BJ (cell line): Measurements from ENCODE around the gene MSL1. TPM values are rescaled to one million over a fixed set of nuclear protein-coding genes. Genes with fewer than 3 reads are reported as not detected.

Experiments
- CTCF ChIA-PET: fragments of 350-600 bp; formaldehyde crosslinking; extraction: SDS; loops from one replicate; lab custom pipeline; 2021; ENCODE audit warnings: antibody characterized with exemption, inconsistent platforms; lab: Yijun Ruan, JAX
- POLR2A ChIA-PET: fragments of 300-600 bp; sonication (Branson Sonifier 250); formaldehyde crosslinking; extraction: SDS; loops from one replicate; lab custom pipeline; 2021; ENCODE audit warnings: antibody characterized with exemption; lab: Charles Lee
- DNase-seq: peaks from one replicate; pipeline ENCODE4 v3.0.0-alpha.2; 2011; ENCODE audit warnings: low read depth
- H3K27me3 ChIP-seq: 2 replicates; pipeline ENCODE4 v1.6.0; 2011; ENCODE audit warnings: low read length; ENCODE audit not compliant: control insufficient read depth, insufficient read depth
- H3K36me3 ChIP-seq: 2 replicates; pipeline ENCODE4 v1.5.1; 2011; ENCODE audit warnings: low read length; ENCODE audit not compliant: control insufficient read depth, insufficient read depth
- H3K4me3 ChIP-seq: 2 replicates; pipeline ENCODE4 v1.5.1; 2011; ENCODE audit warnings: low read depth, mild to moderate bottlenecking, control low read depth, low read length
- CTCF ChIP-seq: IDR thresholded peaks from 2 replicates; pipeline ENCODE4 v1.5.1; 2011; ENCODE audit warnings: low read depth, mild to moderate bottlenecking, control low read depth, inconsistent platforms, low read length, moderate library complexity; ENCODE audit not compliant: insufficient read depth
- polyA plus RNA-seq: library from polyadenylated mRNA; depleted of rRNA; stranded (reverse); fragments of >200 nt; gene quantifications from 2 replicates; pipeline ENCODE4 v1.2.3, GENCODE V29; 2011

Gene MSL1
- polyA plus RNA-seq, 1 experiment: 36.7 TPM

GRCh38 chr17:40123811-40124114 is 2.0 kb downstream of the MSL1 start:
- TF ChIP-seq CTCF: no peak
- ChIA-PET POLR2A (interaction anchor here (0.5 to 1.8 kb wide), 2 partner anchors 11 to 136 kb away, joined by 3 to 7 read pairs; no protein-coding TSS in a partner anchor), CTCF (interaction anchor here (1.0 to 7.3 kb wide), 5 partner anchors 12 to 106 kb away, joined by 3 to 64 read pairs (median 7); partner anchors contain the start of gene CASC3)
- Histone ChIP-seq H3K27me3 (no peaks in the 10 kb centered on the region), H3K36me3 (peaks cover 12% of the 10 kb centered on the region), H3K4me3 (peak overlapping the region; percentile 99)
- DNase-seq: no peak

GRCh38 chr17:40124279-40125141 is 2.7 kb downstream of the MSL1 start:
- no peaks in the 10 kb centered on the region for H3K27me3 ChIP-seq
- CTCF ChIA-PET: interaction anchor here (0.7 to 7.3 kb wide), 9 partner anchors 10 to 419 kb away, joined by 3 to 64 read pairs (median 5); partner anchors contain the start of gene CASC3
- no peak for DNase-seq
- TF ChIP-seq CTCF: no peak
- peak overlapping the region; percentile 99 for H3K4me3 ChIP-seq
- POLR2A ChIA-PET: interaction anchor here (0.5 to 1.8 kb wide), 4 partner anchors 10 to 135 kb away, joined by 3 to 12 read pairs (median 5); no protein-coding TSS in a partner anchor
- H3K36me3 ChIP-seq: peaks cover 15% of the 10 kb centered on the region

- Histone ChIP-seq H3K36me3 (peaks cover 28% of the 10 kb centered on the region), H3K27me3 (no peaks in the 10 kb centered on the region), H3K4me3 (no peak overlapping the region)
- POLR2A ChIA-PET: no interaction called here
- TF ChIP-seq CTCF: no peak
- CTCF ChIA-PET: interaction anchor here (0.6 to 1.8 kb wide), 2 partner anchors 10 to 19 kb away, joined by 4 to 9 read pairs; partner anchors contain the start of gene CASC3
- no peak for DNase-seq
Observed at GRCh38 chr17:40129498-40129897, 7.7 kb downstream of the MSL1 start.

- DNase-seq: no peak
- ChIA-PET CTCF (interaction anchor here (1.8 kb wide), 1 partner anchor 9 kb away, joined by 9 read pairs; the partner anchor contains the start of gene CASC3), POLR2A (no interaction called here)
Observed at GRCh38 chr17:40130352-40131042, 8.7 kb downstream of the MSL1 start.

More at GRCh38 chr17:40130352-40131042, 8.7 kb downstream of the MSL1 start:
- Histone ChIP-seq H3K4me3 (no peak overlapping the region), H3K27me3 (no peaks in the 10 kb centered on the region), H3K36me3 (peaks cover 31% of the 10 kb centered on the region)
- TF ChIP-seq CTCF: no peak
